Spleen (tissue), 11 donors: ENCODE data around the gene CACNA2D1. TPM values are rescaled to one million over a fixed set of nuclear protein-coding genes. Genes with fewer than 3 reads are reported as not detected.

Experiments used
- DNase-seq: peaks from one replicate; pipeline ENCODE4 v3.0.0-alpha.2; 2020
- H3K27ac ChIP-seq, 8 donors: fragments of 200-600 bp; sonication (generic) in 7 of 8; 1 replicate in 4 of 8; 2 replicates in 4 of 8; pipeline versions ENCODE4 v1.5.0 to v1.8.0; 2016 to 2021; ENCODE audit warnings: inconsistent platforms in 4 of 8, mild to moderate bottlenecking in 4 of 8, moderate library complexity in 1 of 8
- H3K27me3 ChIP-seq, 7 donors: fragments of 200-600 bp; sonication (generic) in 6 of 7; replicated peaks in 1 of 7; 1 replicate in 4 of 7; 2 replicates in 3 of 7; pipeline versions ENCODE4 v1.5.0 to v1.8.0; 2016 to 2021; ENCODE audit warnings: inconsistent platforms in 3 of 7, mild to moderate bottlenecking in 1 of 7
- H3K36me3 ChIP-seq, 6 donors: fragments of 200-600 bp; sonication (generic) in 5 of 6; 1 replicate in 4 of 6; 2 replicates in 2 of 6; pipeline versions ENCODE4 v1.5.0 to v1.8.0; 2016 to 2021; ENCODE audit warnings: inconsistent platforms in 2 of 6
- H3K4me1 ChIP-seq, 6 donors: fragments of 200-600 bp; sonication (generic) in 5 of 6; 1 replicate in 3 of 6; 2 replicates in 3 of 6; pipeline versions ENCODE4 v1.5.0 to v1.8.0; 2016 to 2021; ENCODE audit warnings: inconsistent platforms in 3 of 6
- H3K4me3 ChIP-seq, 8 donors: fragments of 200-600 bp; sonication (generic) in 7 of 8; 1 replicate in 4 of 8; 2 replicates in 4 of 8; pipeline versions ENCODE4 v1.5.0 to v1.8.0; 2016 to 2021; ENCODE audit warnings: inconsistent platforms in 4 of 8, mild to moderate bottlenecking in 4 of 8, moderate library complexity in 2 of 8
- H3K9me3 ChIP-seq, 8 donors: fragments of 200-600 bp; sonication (generic) in 7 of 8; 1 replicate in 4 of 8; 2 replicates in 4 of 8; pipeline versions ENCODE4 v1.5.0 to v1.8.0; 2016 to 2021; ENCODE audit warnings: inconsistent platforms in 4 of 8
- POLR2A ChIP-seq, 3 donors: fragments of 450-650 bp; IDR thresholded peaks; one replicate each; pipeline ENCODE4 v1.5.1; 2017; ENCODE audit warnings: antibody characterized with exemption in 3 of 3, mild to moderate bottlenecking in 1 of 3
- POLR2AphosphoS5 ChIP-seq, 3 donors: sonication (generic); formaldehyde crosslinking; IDR thresholded peaks; one replicate each; pipeline ENCODE4 v1.5.1; 2017; ENCODE audit warnings: antibody characterized with exemption in 3 of 3
- WGBS, 5 donors: extraction: QIAGEN DNeasy Blood & Tissue Kit in 3 of 5; methylation state at CpG; one replicate each; pipeline versions ENCODE4 v1.1.5 to v1.1.7; 2013 to 2018; 5-methylcytosine and 5-hydroxymethylcytosine counted together
- intact Hi-C: fragments of 100-400 bp; cut with DNase I; formaldehyde crosslinking; loops from one replicate; pipeline ENCODE4 v1.15.0; 2023; ENCODE audit warnings: low total_unique reads
- polyA plus RNA-seq, 3 donors: library from polyadenylated mRNA; stranded (reverse); fragments of 200-250 nt; gene quantifications; one replicate each; pipeline ENCODE4 v1.2.1, GENCODE V29; 2013
- total RNA-seq, 7 donors: library from RNA; depleted of rRNA in 3 of 7; stranded (reverse); fragments of >200 nt in 3 of 7; fragmentation: NEBNext Ultra II Directional in 4 of 7; extraction: Animal tissue kit (Norgen Biotek cat#: 25700) in 4 of 7; gene quantifications; one replicate each; pipeline versions ENCODE4 v1.1.0 to v1.2.1, GENCODE V29; 2016 to 2021
- TF ChIP-seq, protein P1 (sequence below), 11 experiments: fragments of 200-600 bp in 7 of 11; fragments of 450-650 bp in 4 of 11; sonication (generic) in 4 of 11; IDR thresholded peaks in 8 of 11; conservative IDR thresholded peaks in 3 of 11; 1 replicate in 7 of 11; 2 replicates in 4 of 11; pipeline versions ENCODE4 v1.4.0 to v1.8.0; 2016 to 2021; ENCODE audit warnings: antibody characterized with exemption in 11 of 11, inconsistent platforms in 4 of 11, mild to moderate bottlenecking in 1 of 11
- donor health status: healthy with polysubstance abuse.
- donor health status: DM: no; HTN: no; CAD: no; lungs with moderate emphysema.
- donor health status: DM: no; HTN: no; CAD: no.
- donor health status: Bipolar disorder and iron deficiency.
- donor health status: healthy.
- donor health status: DM: no; HTN: no; CAD: no.
- donor health status: DM: yes; HTN: yes; CAD: no.

Gene CACNA2D1
- total and polyA plus RNA-seq, 10 donors: 1.7 to 24.0 (median 15.2) TPM

DNA sequence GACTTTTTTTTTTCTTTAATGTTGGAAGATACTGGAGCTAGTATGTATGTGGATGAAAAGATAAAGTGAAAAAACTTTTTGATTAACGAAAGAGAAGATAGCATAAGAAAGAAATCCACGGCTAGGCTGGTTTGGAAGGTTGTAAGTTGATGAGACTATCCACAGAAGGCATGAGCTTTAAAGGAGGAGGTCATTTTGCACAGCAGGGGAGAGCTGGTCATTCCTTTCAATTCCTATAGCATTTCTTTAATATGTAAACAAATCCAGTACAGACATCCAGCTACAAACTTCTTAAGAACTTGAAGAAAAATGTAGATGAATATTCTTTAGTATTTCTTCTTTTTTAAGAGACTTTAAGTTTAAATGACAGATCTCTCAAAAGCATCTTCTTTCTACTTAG lies 281.3 kb downstream of the CACNA2D1 start:
- Histone ChIP-seq H3K4me3 (no peak overlapping the region), H3K4me1 (no peaks in the 10 kb centered on the region), H3K9me3 (peaks cover 0 to 4% (median 0%) of the 10 kb centered on the region in 8 donors), H3K27ac (no peak overlapping the region), H3K36me3 (no peaks in the 10 kb centered on the region), H3K27me3 (no peaks in the 10 kb centered on the region)
- TF ChIP-seq POLR2A (IDR thresholded peaks at IDR 0.05) (no peak), POLR2AphosphoS5 (IDR thresholded peaks at IDR 0.05) (no peak)
- TF ChIP-seq, protein P1, sequence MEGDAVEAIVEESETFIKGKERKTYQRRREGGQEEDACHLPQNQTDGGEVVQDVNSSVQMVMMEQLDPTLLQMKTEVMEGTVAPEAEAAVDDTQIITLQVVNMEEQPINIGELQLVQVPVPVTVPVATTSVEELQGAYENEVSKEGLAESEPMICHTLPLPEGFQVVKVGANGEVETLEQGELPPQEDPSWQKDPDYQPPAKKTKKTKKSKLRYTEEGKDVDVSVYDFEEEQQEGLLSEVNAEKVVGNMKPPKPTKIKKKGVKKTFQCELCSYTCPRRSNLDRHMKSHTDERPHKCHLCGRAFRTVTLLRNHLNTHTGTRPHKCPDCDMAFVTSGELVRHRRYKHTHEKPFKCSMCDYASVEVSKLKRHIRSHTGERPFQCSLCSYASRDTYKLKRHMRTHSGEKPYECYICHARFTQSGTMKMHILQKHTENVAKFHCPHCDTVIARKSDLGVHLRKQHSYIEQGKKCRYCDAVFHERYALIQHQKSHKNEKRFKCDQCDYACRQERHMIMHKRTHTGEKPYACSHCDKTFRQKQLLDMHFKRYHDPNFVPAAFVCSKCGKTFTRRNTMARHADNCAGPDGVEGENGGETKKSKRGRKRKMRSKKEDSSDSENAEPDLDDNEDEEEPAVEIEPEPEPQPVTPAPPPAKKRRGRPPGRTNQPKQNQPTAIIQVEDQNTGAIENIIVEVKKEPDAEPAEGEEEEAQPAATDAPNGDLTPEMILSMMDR (IDR thresholded peaks at IDR 0.05 in 8 of 11, conservative IDR thresholded peaks at IDR 0.05 in 3 of 11): no peak
- intact Hi-C loops: no loop called here
- 31 to 63% (median 52%) methylated on average over 2 of the region's 2 CpGs for WGBS, 5 donors
- no peak for DNase-seq

DNA sequence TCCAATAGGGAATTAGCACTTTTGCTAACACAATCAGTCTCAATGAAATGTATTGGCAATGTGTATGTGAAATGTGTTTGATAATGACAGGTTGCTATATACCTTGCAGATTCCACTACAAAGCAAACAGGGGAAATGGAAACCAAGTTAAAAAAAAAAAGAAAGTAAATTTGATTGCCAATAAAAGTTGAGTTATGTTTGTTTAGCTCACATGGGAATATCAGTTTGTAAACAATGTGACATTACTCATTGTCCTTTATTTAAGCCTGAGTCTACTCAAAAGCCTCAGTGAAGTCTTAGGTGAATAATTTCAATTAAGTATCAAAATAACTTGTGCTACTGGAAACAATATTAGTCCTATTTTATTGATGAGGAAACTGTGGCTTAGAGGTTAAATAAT lies 285.2 kb downstream of the CACNA2D1 start:
- Histone ChIP-seq H3K9me3 (peaks cover 0 to 4% (median 0%) of the 10 kb centered on the region in 8 donors), H3K4me3 (no peak overlapping the region), H3K27ac (no peak overlapping the region), H3K36me3 (no peaks in the 10 kb centered on the region), H3K27me3 (no peaks in the 10 kb centered on the region), H3K4me1 (no peaks in the 10 kb centered on the region)
- DNase-seq: no peak
- TF ChIP-seq POLR2AphosphoS5 (IDR thresholded peaks at IDR 0.05) (no peak), POLR2A (IDR thresholded peaks at IDR 0.05) (no peak)
- TF ChIP-seq, protein P1 (IDR thresholded peaks at IDR 0.05 in 8 of 11, conservative IDR thresholded peaks at IDR 0.05 in 3 of 11): no peak
- intact Hi-C loops: no loop called here

DNA sequence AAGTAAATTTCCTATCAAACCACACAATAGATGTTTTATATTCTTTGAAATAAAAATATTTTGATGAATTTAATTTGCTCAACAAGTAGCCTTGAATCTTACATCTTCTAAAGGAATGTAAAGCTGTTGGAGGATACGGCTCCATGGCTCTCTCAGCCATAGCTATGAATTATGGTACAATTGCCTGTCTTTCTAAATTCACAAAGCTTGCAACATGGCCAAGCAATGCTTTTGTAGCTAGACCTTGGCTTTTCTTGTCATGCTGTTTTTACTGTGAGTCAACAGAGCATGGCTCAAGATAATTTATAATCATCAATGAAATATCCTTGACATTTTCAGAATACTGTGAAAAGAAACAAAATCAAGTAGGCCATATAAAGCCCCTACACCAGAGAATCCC lies 286.7 kb downstream of the CACNA2D1 start:
- Histone ChIP-seq H3K4me3 (no peak overlapping the region), H3K9me3 (peaks cover 0 to 4% (median 0%) of the 10 kb centered on the region in 8 donors), H3K36me3 (no peaks in the 10 kb centered on the region), H3K27me3 (no peaks in the 10 kb centered on the region), H3K4me1 (no peaks in the 10 kb centered on the region), H3K27ac (no peak overlapping the region)
- 82 to 94% (median 88%) methylated on average over 1 of the region's 1 CpG for WGBS, 5 donors
- intact Hi-C loops: no loop called here
- no peak for TF ChIP-seq POLR2AphosphoS5 (IDR thresholded peaks at IDR 0.05)
- TF ChIP-seq POLR2A (IDR thresholded peaks at IDR 0.05): no peak
- TF ChIP-seq, protein P1 (IDR thresholded peaks at IDR 0.05 in 8 of 11, conservative IDR thresholded peaks at IDR 0.05 in 3 of 11): no peak
- DNase-seq: no peak

DNA sequence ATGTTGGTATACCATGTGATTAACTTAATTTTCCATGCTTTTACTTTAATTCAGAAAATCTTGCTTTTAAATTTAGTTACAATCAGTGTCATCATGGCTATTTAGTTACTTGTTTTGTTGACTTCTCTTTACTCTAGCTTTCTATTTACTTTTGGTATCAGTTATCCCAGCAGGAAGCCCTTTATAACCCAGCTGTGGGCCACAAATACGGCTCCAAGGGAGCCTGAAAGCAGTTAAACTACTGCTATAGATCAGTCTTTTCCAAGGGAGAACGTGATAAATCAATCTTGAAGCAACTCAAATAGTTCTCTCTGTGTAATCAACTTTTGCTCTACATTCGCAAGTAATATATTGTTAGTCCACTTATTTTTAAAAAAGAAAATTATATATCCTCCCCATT lies 287.4 kb downstream of the CACNA2D1 start:
- no peaks in the 10 kb centered on the region for H3K36me3 ChIP-seq
- TF ChIP-seq, protein P1 (IDR thresholded peaks at IDR 0.05 in 8 of 11, conservative IDR thresholded peaks at IDR 0.05 in 3 of 11): no peak
- TF ChIP-seq POLR2A (IDR thresholded peaks at IDR 0.05) (no peak), POLR2AphosphoS5 (IDR thresholded peaks at IDR 0.05) (no peak)
- no peak overlapping the region for H3K27ac ChIP-seq
- H3K27me3 ChIP-seq: no peaks in the 10 kb centered on the region
- intact Hi-C loops: no loop called here
- 65 to 71% (median 67%) methylated on average over 3 of the region's 3 CpGs for WGBS, 5 donors
- H3K4me3 ChIP-seq: no peak overlapping the region
- peaks cover 0 to 4% (median 0%) of the 10 kb centered on the region in 8 donors for H3K9me3 ChIP-seq
- no peaks in the 10 kb centered on the region for H3K4me1 ChIP-seq
- DNase-seq: no peak
